Peyer's patch (tissue), 4 donors: ENCODE measurements around the gene RLN1.
"Not testable (repeated sequence)": the region's sequence is repeated elsewhere in the genome, so short reads cannot be mapped to it uniquely, and the experiment has no call there.

ENCODE experiments used
- POLR2A ChIP-seq, 2 donors: fragments of 450-650 bp; IDR thresholded peaks; one replicate each; pipeline ENCODE4 v1.5.1; 2017; ENCODE audit warnings: antibody characterized with exemption in 2 of 2, mild to moderate bottlenecking in 2 of 2, moderate library complexity in 2 of 2
- TF ChIP-seq, protein P1 (sequence below), 6 experiments: fragments of 450-650 bp in 4 of 6; fragments of 200-600 bp in 2 of 6; sonication (generic) in 1 of 6; IDR thresholded peaks; one replicate each; pipeline ENCODE4 v1.5.1; 2017 to 2019; ENCODE audit warnings: antibody characterized with exemption in 6 of 6, mild to moderate bottlenecking in 3 of 6, moderate library complexity in 1 of 6

DNA sequence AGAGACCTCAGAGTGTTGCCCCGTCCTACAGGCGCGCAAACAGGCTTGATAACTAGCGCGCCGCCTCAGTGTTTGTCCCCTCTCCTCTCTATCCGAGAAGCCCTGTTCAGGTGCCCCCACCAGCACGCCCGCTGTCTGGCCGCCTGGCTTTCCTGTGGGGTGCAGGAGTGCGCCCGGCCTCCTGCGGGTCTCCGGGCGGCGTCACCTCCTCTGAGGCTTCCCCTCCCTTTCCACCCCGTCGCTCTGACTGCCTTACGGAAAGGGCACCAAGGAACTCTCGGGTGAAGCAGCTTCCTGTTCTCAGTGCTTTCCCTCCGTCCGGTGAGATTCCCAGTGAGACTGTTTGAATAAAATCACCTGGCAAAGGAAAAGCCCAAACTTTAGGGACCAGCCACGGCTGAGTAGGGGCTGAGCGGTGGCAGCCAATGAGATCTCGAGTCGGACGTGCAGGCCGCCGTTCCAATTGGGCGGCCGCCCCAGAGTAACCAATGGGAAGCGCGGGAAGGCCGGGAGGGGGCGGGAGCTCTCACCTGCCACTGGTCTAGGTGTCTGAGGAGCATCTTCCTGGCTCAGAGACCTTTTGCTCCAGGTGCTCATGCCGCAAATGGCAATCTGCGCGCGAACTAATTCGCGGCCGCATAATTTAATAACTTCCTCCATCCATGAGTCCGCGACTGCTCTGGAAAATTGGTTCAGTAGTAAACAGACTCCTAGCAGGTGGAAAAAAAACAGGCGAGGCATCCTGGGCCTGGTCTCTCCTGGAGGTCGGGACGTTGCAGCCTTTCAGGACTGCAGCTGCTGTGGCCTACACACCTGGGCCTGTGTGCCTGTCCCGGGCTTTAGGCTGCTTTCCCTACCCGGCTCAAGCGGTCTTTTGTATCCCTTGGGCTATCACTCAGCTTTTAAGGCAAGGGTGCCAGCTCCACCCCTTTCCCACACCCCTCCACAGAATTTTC lies 35.6 kb downstream of the RLN1 start, which contains the start of gene RLN2:
- TF ChIP-seq, protein P1, sequence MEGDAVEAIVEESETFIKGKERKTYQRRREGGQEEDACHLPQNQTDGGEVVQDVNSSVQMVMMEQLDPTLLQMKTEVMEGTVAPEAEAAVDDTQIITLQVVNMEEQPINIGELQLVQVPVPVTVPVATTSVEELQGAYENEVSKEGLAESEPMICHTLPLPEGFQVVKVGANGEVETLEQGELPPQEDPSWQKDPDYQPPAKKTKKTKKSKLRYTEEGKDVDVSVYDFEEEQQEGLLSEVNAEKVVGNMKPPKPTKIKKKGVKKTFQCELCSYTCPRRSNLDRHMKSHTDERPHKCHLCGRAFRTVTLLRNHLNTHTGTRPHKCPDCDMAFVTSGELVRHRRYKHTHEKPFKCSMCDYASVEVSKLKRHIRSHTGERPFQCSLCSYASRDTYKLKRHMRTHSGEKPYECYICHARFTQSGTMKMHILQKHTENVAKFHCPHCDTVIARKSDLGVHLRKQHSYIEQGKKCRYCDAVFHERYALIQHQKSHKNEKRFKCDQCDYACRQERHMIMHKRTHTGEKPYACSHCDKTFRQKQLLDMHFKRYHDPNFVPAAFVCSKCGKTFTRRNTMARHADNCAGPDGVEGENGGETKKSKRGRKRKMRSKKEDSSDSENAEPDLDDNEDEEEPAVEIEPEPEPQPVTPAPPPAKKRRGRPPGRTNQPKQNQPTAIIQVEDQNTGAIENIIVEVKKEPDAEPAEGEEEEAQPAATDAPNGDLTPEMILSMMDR (IDR thresholded peaks at IDR 0.05), result not testable (repeated sequence)
- not testable (repeated sequence) for TF ChIP-seq POLR2A (IDR thresholded peaks at IDR 0.05)
